ENCODE data around the gene MCC. TPM values are rescaled to one million over a fixed set of nuclear protein-coding genes. Genes with fewer than 3 reads are reported as not detected.
A peak's percentile ranks its signal among the peaks of the same experiment; 100 is the strongest.

MCC gene
- total RNA-seq, 4 donors from 2014 or later, result 1.2 to 133 (median 8.5) TPM

GRCh38 chr5:113293068-113293974 lies 194.9 kb downstream of the MCC start:
- TF ChIP-seq CTCF (IDR thresholded peaks at IDR 0.05) (no peak), POLR2A (IDR thresholded peaks at IDR 0.05) (no peak)
- H3K9me3 ChIP-seq, result no peaks in the 10 kb centered on the region
- H3K4me3 ChIP-seq, result peak overlapping the region; percentile 57 to 83 (median 71)
- no peaks in the 10 kb centered on the region for H3K36me3 ChIP-seq
- peak overlapping the region in 2 of 4 donors; percentile 78 to 89 for H3K27ac ChIP-seq
- no peaks in the 10 kb centered on the region for H3K27me3 ChIP-seq
- H3K4me1 ChIP-seq, result peaks cover 0 to 4% (median 0%) of the 10 kb centered on the region in 4 donors
- no peak for DNase-seq

- no peaks in the 10 kb centered on the region for H3K36me3 ChIP-seq
- no peak for TF ChIP-seq CTCF (IDR thresholded peaks at IDR 0.05)
- TF ChIP-seq POLR2A (IDR thresholded peaks at IDR 0.05), result no peak
- DNase-seq, result no peak
- H3K27ac ChIP-seq, result no peak overlapping the region
- H3K9me3 ChIP-seq, result no peaks in the 10 kb centered on the region
- no peaks in the 10 kb centered on the region for H3K27me3 ChIP-seq
- peak overlapping the region in 2 of 4 donors; percentile 76 to 83 for H3K4me3 ChIP-seq
- peaks cover 0 to 4% (median 0%) of the 10 kb centered on the region in 4 donors for H3K4me1 ChIP-seq
Observed at GRCh38 chr5:113292462-113292861, 195.8 kb downstream of the MCC start.

GRCh38 chr5:113283558-113283957 lies 204.7 kb downstream of the MCC start:
- no peak overlapping the region for H3K27ac ChIP-seq
- H3K4me3 ChIP-seq, result no peak overlapping the region
- H3K4me1 ChIP-seq, result no peaks in the 10 kb centered on the region
- no peak for TF ChIP-seq POLR2A (IDR thresholded peaks at IDR 0.05)
- no peak for TF ChIP-seq CTCF (IDR thresholded peaks at IDR 0.05)
- no peaks in the 10 kb centered on the region for H3K9me3 ChIP-seq
- no peak for DNase-seq
- no peaks in the 10 kb centered on the region for H3K36me3 ChIP-seq
- H3K27me3 ChIP-seq, result no peaks in the 10 kb centered on the region

- Histone ChIP-seq H3K9me3 (no peaks in the 10 kb centered on the region), H3K4me1 (no peaks in the 10 kb centered on the region), H3K36me3 (no peaks in the 10 kb centered on the region), H3K27ac (no peak overlapping the region), H3K4me3 (no peak overlapping the region), H3K27me3 (no peaks in the 10 kb centered on the region)
- TF ChIP-seq CTCF (IDR thresholded peaks at IDR 0.05) (no peak), POLR2A (IDR thresholded peaks at IDR 0.05) (no peak)
- no peak for DNase-seq
Observed at GRCh38 chr5:113282472-113282871, 205.8 kb downstream of the MCC start.

GRCh38 chr5:113281194-113281593 lies 207.1 kb downstream of the MCC start:
- Histone ChIP-seq H3K27me3 (no peaks in the 10 kb centered on the region), H3K27ac (no peak overlapping the region), H3K36me3 (no peaks in the 10 kb centered on the region), H3K4me1 (no peaks in the 10 kb centered on the region), H3K9me3 (no peaks in the 10 kb centered on the region), H3K4me3 (no peak overlapping the region)
- no peak for TF ChIP-seq POLR2A (IDR thresholded peaks at IDR 0.05)
- TF ChIP-seq CTCF (IDR thresholded peaks at IDR 0.05), result no peak
- no peak for DNase-seq
